Activated naive CD4-positive, alpha-beta T cell treated with anti-CD3 and anti-CD28 coated beads, Interleukin-2, amount 10 ng/mL, durations not matched to agents 7 days and 5 days (primary cell): ENCODE measurements around the gene SFSWAP.
"Not testable (repeated sequence)": the region's sequence is repeated elsewhere in the genome, so short reads cannot be mapped to it uniquely, and the experiment has no call there.

Source experiments
- CTCF ChIA-PET: fragments of 350-600 bp; sonication (Branson Sonifier 250); formaldehyde crosslinking; loops from one replicate; lab custom pipeline; 2021; ENCODE audit warnings: antibody characterized with exemption; lab: Charles Lee
- DNase-seq: peaks from one replicate; pipeline ENCODE4 v3.0.0-alpha.2; 2020
- H3K27ac Mint-ChIP-seq: one replicate; pipeline ENCODE4 v1.8.0; 2021; ENCODE audit warnings: mild to moderate bottlenecking, moderate library complexity, mixed read lengths
- H3K27me3 Mint-ChIP-seq: one replicate; pipeline ENCODE4 v1.8.0; 2021; ENCODE audit warnings: mild to moderate bottlenecking, mixed read lengths
- H3K36me3 Mint-ChIP-seq: one replicate; pipeline ENCODE4 v1.8.0; 2021; ENCODE audit warnings: mixed read lengths
- H3K4me1 Mint-ChIP-seq: one replicate; pipeline ENCODE4 v1.8.0; 2021; ENCODE audit warnings: mixed read lengths
- H3K4me3 Mint-ChIP-seq: one replicate; pipeline ENCODE4 v1.8.0; 2021; ENCODE audit warnings: mild to moderate bottlenecking, moderate library complexity, mixed read lengths
- H3K9me3 Mint-ChIP-seq: one replicate; pipeline ENCODE4 v1.8.0; 2021; ENCODE audit warnings: mixed read lengths

SFSWAP gene

GRCh38 chr12:131710464-131711457 is at the start of gene SFSWAP:
TSS of gene SFSWAP (plus strand) at chr12:131711090. CDS start at chr12:131711230, 140 bp downstream.
- DNase-seq, result peak; percentile 81
- Mint-ChIP-seq H3K4me1 (peaks cover 33% of the 10 kb centered on the region), H3K9me3 (peaks cover 9% of the 10 kb centered on the region), H3K27me3 (no peaks in the 10 kb centered on the region), H3K4me3 (peak within 1 kb of the TSS; percentile 99), H3K36me3 (peaks cover 37% of the 10 kb centered on the region), H3K27ac (peak within 1 kb of the TSS; percentile 97)
- CTCF ChIA-PET, result interaction anchor here (1.0 kb wide), 1 partner anchor 13 kb away, joined by 4 read pairs; no protein-coding TSS in a partner anchor

- H3K36me3 Mint-ChIP-seq, DNase-seq, H3K4me1 Mint-ChIP-seq, H3K9me3 Mint-ChIP-seq, CTCF ChIA-PET, H3K27ac Mint-ChIP-seq, H3K4me3 Mint-ChIP-seq: not testable (repeated sequence)
- H3K27me3 Mint-ChIP-seq, result peaks cover 19% of the 10 kb centered on the region
These were observed 49.5 kb upstream of the SFSWAP start for GRCh38 chr12:131661170-131661985.

- H3K4me3 Mint-ChIP-seq, H3K36me3 Mint-ChIP-seq, H3K27ac Mint-ChIP-seq, H3K4me1 Mint-ChIP-seq, DNase-seq, CTCF ChIA-PET, H3K9me3 Mint-ChIP-seq: not testable (repeated sequence)
- H3K27me3 Mint-ChIP-seq, result peaks cover 21% of the 10 kb centered on the region
These were observed 49.0 kb upstream of the SFSWAP start for GRCh38 chr12:131661986-131662288.

GRCh38 chr12:131662346-131662745 is 48.5 kb upstream of the SFSWAP start:
- peaks cover 24% of the 10 kb centered on the region for H3K27me3 Mint-ChIP-seq
- CTCF ChIA-PET, H3K4me1 Mint-ChIP-seq, H3K9me3 Mint-ChIP-seq, DNase-seq, H3K36me3 Mint-ChIP-seq, H3K27ac Mint-ChIP-seq: not testable (repeated sequence)
- H3K4me3 Mint-ChIP-seq, result peak overlapping the region; percentile 23

GRCh38 chr12:131665666-131666065 is 45.2 kb upstream of the SFSWAP start:
- CTCF ChIA-PET, H3K36me3 Mint-ChIP-seq, H3K4me3 Mint-ChIP-seq, H3K27ac Mint-ChIP-seq, H3K9me3 Mint-ChIP-seq, DNase-seq, H3K4me1 Mint-ChIP-seq: not testable (repeated sequence)
- peaks cover 15% of the 10 kb centered on the region for H3K27me3 Mint-ChIP-seq

- H3K9me3 Mint-ChIP-seq, H3K27ac Mint-ChIP-seq, H3K36me3 Mint-ChIP-seq, CTCF ChIA-PET, H3K4me1 Mint-ChIP-seq, DNase-seq, H3K4me3 Mint-ChIP-seq: not testable (repeated sequence)
- peaks cover 15% of the 10 kb centered on the region for H3K27me3 Mint-ChIP-seq
These were observed 44.4 kb upstream of the SFSWAP start for GRCh38 chr12:131666486-131666885.

- H3K9me3 Mint-ChIP-seq, H3K36me3 Mint-ChIP-seq, H3K27ac Mint-ChIP-seq, DNase-seq, H3K4me1 Mint-ChIP-seq, CTCF ChIA-PET, H3K4me3 Mint-ChIP-seq: not testable (repeated sequence)
- peaks cover 13% of the 10 kb centered on the region for H3K27me3 Mint-ChIP-seq
These were observed 43.8 kb upstream of the SFSWAP start for GRCh38 chr12:131666978-131667601.

- Mint-ChIP-seq H3K27me3 (peaks cover 15% of the 10 kb centered on the region), H3K4me1 (no peaks in the 10 kb centered on the region), H3K4me3 (no peak overlapping the region), H3K36me3 (no peaks in the 10 kb centered on the region), H3K9me3 (peaks cover 2% of the 10 kb centered on the region), H3K27ac (no peak overlapping the region)
- CTCF ChIA-PET, result no interaction called here
- no peak for DNase-seq
These were observed 39.6 kb upstream of the SFSWAP start for GRCh38 chr12:131671276-131671675.

GRCh38 chr12:131671871-131672270 is 39.0 kb upstream of the SFSWAP start:
- peaks cover 7% of the 10 kb centered on the region for H3K9me3 Mint-ChIP-seq
- H3K27ac Mint-ChIP-seq, result no peak overlapping the region
- no peaks in the 10 kb centered on the region for H3K4me1 Mint-ChIP-seq
- CTCF ChIA-PET, result no interaction called here
- DNase-seq, result no peak
- peaks cover 13% of the 10 kb centered on the region for H3K27me3 Mint-ChIP-seq
- no peak overlapping the region for H3K4me3 Mint-ChIP-seq
- H3K36me3 Mint-ChIP-seq, result no peaks in the 10 kb centered on the region

GRCh38 chr12:131672311-131672940 is 38.5 kb upstream of the SFSWAP start:
- no peaks in the 10 kb centered on the region for H3K36me3 Mint-ChIP-seq
- DNase-seq, result no peak
- peaks cover 10% of the 10 kb centered on the region for H3K27me3 Mint-ChIP-seq
- no peaks in the 10 kb centered on the region for H3K4me1 Mint-ChIP-seq
- CTCF ChIA-PET, result no interaction called here
- peaks cover 7% of the 10 kb centered on the region for H3K9me3 Mint-ChIP-seq
- no peak overlapping the region for H3K4me3 Mint-ChIP-seq
- no peak overlapping the region for H3K27ac Mint-ChIP-seq

GRCh38 chr12:131672941-131673887 is 37.7 kb upstream of the SFSWAP start:
- Mint-ChIP-seq H3K27ac (no peak overlapping the region), H3K4me1 (no peaks in the 10 kb centered on the region), H3K9me3 (peaks cover 7% of the 10 kb centered on the region), H3K4me3 (no peak overlapping the region), H3K27me3 (peaks cover 10% of the 10 kb centered on the region), H3K36me3 (no peaks in the 10 kb centered on the region)
- DNase-seq, result no peak
- CTCF ChIA-PET, result no interaction called here

- Mint-ChIP-seq H3K9me3 (peaks cover 7% of the 10 kb centered on the region), H3K4me3 (no peak overlapping the region), H3K4me1 (no peaks in the 10 kb centered on the region), H3K27me3 (peaks cover 10% of the 10 kb centered on the region), H3K36me3 (no peaks in the 10 kb centered on the region), H3K27ac (no peak overlapping the region)
- no peak for DNase-seq
- CTCF ChIA-PET, result no interaction called here
These were observed 37.0 kb upstream of the SFSWAP start for GRCh38 chr12:131673888-131674257.

GRCh38 chr12:131674373-131674772 is 36.5 kb upstream of the SFSWAP start:
- Mint-ChIP-seq H3K27me3 (peaks cover 10% of the 10 kb centered on the region), H3K4me3 (no peak overlapping the region), H3K9me3 (peaks cover 7% of the 10 kb centered on the region), H3K36me3 (no peaks in the 10 kb centered on the region), H3K4me1 (no peaks in the 10 kb centered on the region), H3K27ac (no peak overlapping the region)
- CTCF ChIA-PET, result no interaction called here
- no peak for DNase-seq
